Astrocyte (in vitro differentiated cells and primary cell): ENCODE data around the gene DLGAP1. TPM values are rescaled to one million over a fixed set of nuclear protein-coding genes. Genes with fewer than 3 reads are reported as not detected.

Experiments used
- DNase-seq: peaks from one replicate; pipeline ENCODE4 v3.0.0-alpha.2; 2010; ENCODE audit warnings: low read depth
- FAIRE-seq: peaks from 2 replicates; lab custom pipeline; 2011; peaks lifted over from hg19 to GRCh38; lab: Jason Lieb, UNC
- H2AFZ ChIP-seq: 2 replicates; pipeline ENCODE4 v1.6.0; 2012; ENCODE audit warnings: low read depth, low read length, inconsistent platforms
- H3K27ac ChIP-seq: 2 replicates; pipeline ENCODE4 v1.5.1; 2011; ENCODE audit warnings: low read depth, low read length, inconsistent platforms
- H3K27me3 ChIP-seq: 2 replicates; pipeline ENCODE4 v1.6.0; 2011; ENCODE audit warnings: low read length, inconsistent platforms; ENCODE audit not compliant: insufficient read depth
- H3K36me3 ChIP-seq: 2 replicates; pipeline ENCODE4 v1.5.1; 2011; ENCODE audit warnings: low read length, inconsistent platforms; ENCODE audit not compliant: insufficient read depth
- H3K4me1 ChIP-seq: 2 replicates; pipeline ENCODE4 v1.5.1; 2011; ENCODE audit warnings: low read length, inconsistent platforms; ENCODE audit not compliant: insufficient read depth
- H3K4me2 ChIP-seq: 2 replicates; pipeline ENCODE4 v1.6.0; 2012; ENCODE audit warnings: low read length, inconsistent platforms
- H3K4me3 ChIP-seq: 2 replicates; pipeline ENCODE4 v1.5.1; 2011; ENCODE audit warnings: low read depth, mild to moderate bottlenecking, low read length, inconsistent platforms; ENCODE audit not compliant: insufficient read depth
- H3K79me2 ChIP-seq: 2 replicates; pipeline ENCODE4 v1.6.0; 2012; ENCODE audit warnings: mild to moderate bottlenecking, low read length, inconsistent platforms; ENCODE audit not compliant: insufficient read depth
- H3K9ac ChIP-seq: 2 replicates; pipeline ENCODE4 v1.6.0; 2012; ENCODE audit warnings: mild to moderate bottlenecking, low read length, inconsistent platforms
- H3K9me3 ChIP-seq: 2 replicates; pipeline ENCODE4 v1.5.1; 2012; ENCODE audit warnings: low read depth, mild to moderate bottlenecking, low read length, inconsistent platforms; ENCODE audit not compliant: insufficient read depth
- H4K20me1 ChIP-seq: 2 replicates; pipeline ENCODE4 v1.6.0; 2012; ENCODE audit warnings: low read length, inconsistent platforms; ENCODE audit not compliant: insufficient read depth
- H3K27ac Mint-ChIP-seq: one replicate; pipeline ENCODE4 v1.8.0; 2021; ENCODE audit warnings: mild to moderate bottlenecking, mixed read lengths; ENCODE audit not compliant: unreplicated experiment
- H3K27me3 Mint-ChIP-seq: one replicate; pipeline ENCODE4 v1.8.0; 2021; ENCODE audit warnings: low read depth, mixed read lengths; ENCODE audit not compliant: unreplicated experiment
- H3K36me3 Mint-ChIP-seq: one replicate; pipeline ENCODE4 v1.8.0; 2021; ENCODE audit warnings: low read depth, mixed read lengths; ENCODE audit not compliant: unreplicated experiment
- H3K4me1 Mint-ChIP-seq: one replicate; pipeline ENCODE4 v1.8.0; 2021; ENCODE audit warnings: low read depth, mixed read lengths; ENCODE audit not compliant: unreplicated experiment
- H3K4me3 Mint-ChIP-seq: one replicate; pipeline ENCODE4 v1.8.0; 2021; ENCODE audit warnings: mild to moderate bottlenecking, moderate library complexity, mixed read lengths; ENCODE audit not compliant: unreplicated experiment
- H3K9me3 Mint-ChIP-seq: one replicate; pipeline ENCODE4 v1.8.0; 2021; ENCODE audit warnings: mild to moderate bottlenecking, mixed read lengths; ENCODE audit not compliant: unreplicated experiment
- CTCF ChIP-seq: IDR thresholded peaks from 2 replicates; pipeline ENCODE4 v1.5.1; 2011; ENCODE audit warnings: low read depth, mild to moderate bottlenecking, inconsistent platforms, low read length, moderate library complexity; ENCODE audit not compliant: insufficient read depth
- EZH2 ChIP-seq: IDR thresholded peaks from 2 replicates; pipeline ENCODE4 v1.6.1; 2012; ENCODE audit warnings: mild to moderate bottlenecking, low read length, inconsistent platforms; ENCODE audit not compliant: insufficient read depth
- total RNA-seq: library from RNA; stranded (reverse); gene quantifications from 2 replicates; pipeline ENCODE4 v1.2.1, GENCODE V29; 2021

The DLGAP1 gene
- total RNA-seq, 1 donor from 2014 or later = 2.3 TPM

DNA sequence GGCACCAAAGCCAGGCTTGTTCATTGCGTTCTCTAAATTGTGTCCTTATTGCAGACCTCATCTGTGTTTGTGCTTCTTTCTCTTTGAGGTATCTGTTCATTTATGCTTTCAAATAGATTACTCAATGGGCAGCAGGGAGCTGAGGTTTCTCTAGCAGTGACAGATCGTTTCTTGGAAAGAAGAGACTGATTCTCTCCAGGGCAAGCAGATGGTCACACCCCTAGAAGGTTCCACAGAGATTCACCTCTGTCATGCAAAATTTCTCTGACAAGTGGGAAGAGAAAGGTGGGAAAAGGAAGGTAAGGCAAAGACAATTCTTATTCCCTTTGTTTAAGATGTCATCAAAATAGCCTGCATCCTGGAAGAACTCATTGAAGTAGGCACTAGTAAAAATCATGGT, 14.0 kb downstream of the DLGAP1 start:
- Histone ChIP-seq H3K27ac (no peak overlapping the region), H2AFZ (no peak overlapping the region), H3K9me3 (no peaks in the 10 kb centered on the region), H3K4me3 (no peak overlapping the region), H3K4me2 (no peak overlapping the region), H3K9ac (no peak overlapping the region), H4K20me1 (no peaks in the 10 kb centered on the region), H3K4me1 (no peaks in the 10 kb centered on the region), H3K36me3 (no peaks in the 10 kb centered on the region), H3K79me2 (no peaks in the 10 kb centered on the region), H3K27me3 (no peaks in the 10 kb centered on the region)
- Mint-ChIP-seq H3K27me3 (no peaks in the 10 kb centered on the region), H3K36me3 (no peaks in the 10 kb centered on the region), H3K27ac (no peak overlapping the region), H3K4me1 (no peaks in the 10 kb centered on the region), H3K9me3 (no peaks in the 10 kb centered on the region), H3K4me3 (no peak overlapping the region)
- FAIRE-seq = no peak
- TF ChIP-seq CTCF = no peak
- TF ChIP-seq EZH2 = no peak
- no peak for DNase-seq

GRCh38 chr18:4438938-4439337, 16.2 kb downstream of the DLGAP1 start:
- no peak overlapping the region for H3K27ac Mint-ChIP-seq
- H3K4me3 Mint-ChIP-seq = no peak overlapping the region
- DNase-seq = no peak
- H3K36me3 Mint-ChIP-seq = no peaks in the 10 kb centered on the region
- H3K4me1 Mint-ChIP-seq = no peaks in the 10 kb centered on the region
- Histone ChIP-seq H2AFZ (no peak overlapping the region), H3K4me1 (peaks cover 6% of the 10 kb centered on the region), H3K36me3 (no peaks in the 10 kb centered on the region), H3K27me3 (no peaks in the 10 kb centered on the region), H3K9me3 (no peaks in the 10 kb centered on the region), H4K20me1 (no peaks in the 10 kb centered on the region), H3K4me3 (no peak overlapping the region), H3K27ac (no peak overlapping the region), H3K9ac (no peak overlapping the region), H3K4me2 (no peak overlapping the region), H3K79me2 (no peaks in the 10 kb centered on the region)
- TF ChIP-seq CTCF (no peak), EZH2 (no peak)
- no peaks in the 10 kb centered on the region for H3K9me3 Mint-ChIP-seq
- FAIRE-seq = no peak
- H3K27me3 Mint-ChIP-seq = no peaks in the 10 kb centered on the region

DNA sequence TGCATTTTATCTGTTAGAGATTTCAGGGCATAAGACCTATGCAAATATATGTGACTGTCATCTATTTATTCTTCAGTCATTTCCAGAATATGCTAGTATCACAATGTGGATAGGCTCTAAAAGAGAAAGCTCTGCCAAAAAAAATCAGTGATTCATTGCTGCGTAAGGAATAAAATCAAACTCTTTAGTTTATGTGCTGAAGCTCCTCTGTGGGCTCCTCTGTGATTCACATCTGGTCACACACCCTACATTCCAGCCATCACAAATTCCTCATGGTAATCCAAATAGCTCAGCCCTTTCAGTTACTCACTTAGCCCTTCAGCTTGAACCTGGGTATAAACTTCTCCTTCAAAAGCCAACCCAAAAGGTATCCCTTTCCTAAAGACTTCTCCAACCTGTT, 21.4 kb downstream of the DLGAP1 start:
- Histone ChIP-seq H3K4me1 (peaks cover 11% of the 10 kb centered on the region), H3K27ac (no peak overlapping the region), H3K36me3 (no peaks in the 10 kb centered on the region), H3K27me3 (no peaks in the 10 kb centered on the region), H3K4me2 (peak overlapping the region; percentile 61), H3K79me2 (no peaks in the 10 kb centered on the region), H3K9ac (no peak overlapping the region), H3K4me3 (no peak overlapping the region), H3K9me3 (no peaks in the 10 kb centered on the region), H2AFZ (no peak overlapping the region), H4K20me1 (no peaks in the 10 kb centered on the region)
- no peak for TF ChIP-seq EZH2
- no peak for TF ChIP-seq CTCF
- Mint-ChIP-seq H3K4me1 (no peaks in the 10 kb centered on the region), H3K4me3 (no peak overlapping the region), H3K27me3 (no peaks in the 10 kb centered on the region), H3K36me3 (no peaks in the 10 kb centered on the region), H3K9me3 (no peaks in the 10 kb centered on the region), H3K27ac (no peak overlapping the region)
- peak; percentile 90 for DNase-seq
- FAIRE-seq = peak; percentile 17
